Measurements from ENCODE around the gene TBC1D7.
"Not testable (repeated sequence)": the region's sequence is repeated elsewhere in the genome, so short reads cannot be mapped to it uniquely, and the experiment has no call there.

Gene TBC1D7

GRCh38 chr6:13342414-13343019, 14.2 kb upstream of the TBC1D7 start:
- no peaks in the 10 kb centered on the region for H3K27me3 ChIP-seq (replicated peaks; ENCODE audit: control insufficient read depth, insufficient read depth, low read length, poor library complexity, severe bottlenecking)
- no peak overlapping the region for H3K4me3 ChIP-seq (ENCODE audit: insufficient read depth, low read depth, low read length, poor library complexity, severe bottlenecking)
- H3K9me3 ChIP-seq (ENCODE audit: control insufficient read depth, low read length), result no peaks in the 10 kb centered on the region
- H3K4me1 ChIP-seq (ENCODE audit: control insufficient read depth, insufficient read depth, low read length, poor library complexity, severe bottlenecking), result no peaks in the 10 kb centered on the region
- no peaks in the 10 kb centered on the region for H3K36me3 ChIP-seq (ENCODE audit: control insufficient read depth, insufficient read depth, low read length)
- DNase-seq, result no peak
- no peak overlapping the region for H3K27ac ChIP-seq (ENCODE audit: insufficient read depth, low read length, poor library complexity, severe bottlenecking)

DNA sequence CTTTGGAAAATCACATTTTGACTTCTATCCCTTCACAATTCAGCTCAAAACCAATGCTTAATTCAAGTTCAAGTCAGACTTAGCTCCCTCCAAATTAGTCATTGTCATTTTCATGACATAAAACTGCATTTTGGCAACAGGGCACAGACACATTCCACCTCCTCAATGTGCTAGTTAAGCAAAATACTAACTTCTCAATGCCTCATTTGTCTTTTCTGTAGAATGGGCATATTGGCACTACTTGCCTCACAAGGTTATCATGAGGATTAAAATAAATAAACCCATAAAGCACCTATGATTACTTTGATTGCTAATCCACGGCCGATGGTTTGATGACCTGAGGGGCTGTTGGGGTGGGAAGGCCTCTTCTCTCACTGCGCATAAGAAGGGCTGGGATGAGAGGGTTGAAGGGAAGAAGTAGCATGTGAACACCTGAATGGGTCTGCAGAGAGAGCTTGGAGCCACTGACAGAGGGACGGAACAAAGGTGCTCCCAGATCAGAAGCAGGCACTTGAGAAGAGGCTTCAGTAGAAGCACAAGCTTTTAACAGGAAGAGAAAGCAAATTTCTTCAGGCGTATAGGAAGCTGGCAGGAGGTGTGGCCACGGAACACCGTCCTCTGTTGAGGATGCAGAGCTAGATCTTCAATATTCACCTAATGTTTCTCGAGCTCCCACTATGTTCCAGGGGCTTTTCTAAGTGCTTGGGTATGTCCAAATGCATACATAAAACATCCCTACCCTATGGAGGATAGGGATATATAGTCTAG, 11.7 kb upstream of the TBC1D7 start:
- Histone ChIP-seq H3K4me3 (ENCODE audit: insufficient read depth, low read depth, low read length, poor library complexity, severe bottlenecking) (no peak overlapping the region), H3K27me3 (replicated peaks; ENCODE audit: control insufficient read depth, insufficient read depth, low read length, poor library complexity, severe bottlenecking) (no peaks in the 10 kb centered on the region), H3K36me3 (ENCODE audit: control insufficient read depth, insufficient read depth, low read length) (no peaks in the 10 kb centered on the region), H3K9me3 (ENCODE audit: control insufficient read depth, low read length) (no peaks in the 10 kb centered on the region), H3K4me1 (ENCODE audit: control insufficient read depth, insufficient read depth, low read length, poor library complexity, severe bottlenecking) (peaks cover 2% of the 10 kb centered on the region), H3K27ac (ENCODE audit: insufficient read depth, low read length, poor library complexity, severe bottlenecking) (no peak overlapping the region)
- DNase-seq, result no peak

DNA sequence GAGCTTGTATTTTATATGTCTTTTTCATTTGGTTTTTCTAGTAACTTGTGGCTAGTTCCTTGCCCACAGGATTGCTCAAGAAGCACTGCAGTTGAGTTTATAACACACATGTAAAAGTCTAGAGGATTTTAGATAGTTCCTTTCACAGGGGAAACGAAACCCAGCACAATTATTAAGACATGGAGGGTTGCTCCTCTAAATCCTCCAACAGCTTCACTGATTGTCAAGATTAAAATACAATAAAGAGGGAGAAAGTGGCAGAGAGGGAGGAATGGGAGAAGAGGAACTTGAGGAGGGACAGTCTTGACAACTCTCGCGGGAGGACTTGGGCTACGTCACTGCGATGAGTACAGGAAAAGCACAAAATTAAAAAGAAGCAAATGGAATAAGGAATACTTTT, 9.7 kb upstream of the TBC1D7 start:
- Histone ChIP-seq H3K27ac (ENCODE audit: insufficient read depth, low read length, poor library complexity, severe bottlenecking) (no peak overlapping the region), H3K4me3 (ENCODE audit: insufficient read depth, low read depth, low read length, poor library complexity, severe bottlenecking) (no peak overlapping the region), H3K9me3 (ENCODE audit: control insufficient read depth, low read length) (no peaks in the 10 kb centered on the region), H3K36me3 (ENCODE audit: control insufficient read depth, insufficient read depth, low read length) (no peaks in the 10 kb centered on the region), H3K4me1 (ENCODE audit: control insufficient read depth, insufficient read depth, low read length, poor library complexity, severe bottlenecking) (peaks cover 2% of the 10 kb centered on the region), H3K27me3 (replicated peaks; ENCODE audit: control insufficient read depth, insufficient read depth, low read length, poor library complexity, severe bottlenecking) (no peaks in the 10 kb centered on the region)
- DNase-seq, result no peak

DNA sequence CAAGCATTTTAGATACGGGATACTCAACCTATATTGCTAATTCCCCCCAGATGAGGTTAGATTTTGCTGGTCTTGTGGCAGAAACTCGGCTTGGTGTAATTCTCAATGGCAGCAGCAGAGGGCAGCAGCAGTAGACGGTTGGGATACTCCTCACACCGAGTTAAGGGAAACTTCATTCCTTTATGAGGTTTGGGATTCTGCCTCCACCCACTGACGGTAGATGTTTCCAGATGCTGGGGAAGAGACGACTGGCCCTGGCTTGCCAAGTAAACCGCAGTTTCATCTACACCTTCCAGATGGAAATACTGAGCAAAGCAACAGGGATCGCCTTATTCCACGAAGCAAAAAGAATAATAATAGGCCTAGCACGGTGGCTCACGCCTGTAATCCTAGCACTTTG, 8.2 kb upstream of the TBC1D7 start:
- Histone ChIP-seq H3K4me3 (ENCODE audit: insufficient read depth, low read depth, low read length, poor library complexity, severe bottlenecking) (no peak overlapping the region), H3K9me3 (ENCODE audit: control insufficient read depth, low read length) (no peaks in the 10 kb centered on the region), H3K27ac (ENCODE audit: insufficient read depth, low read length, poor library complexity, severe bottlenecking) (no peak overlapping the region), H3K36me3 (ENCODE audit: control insufficient read depth, insufficient read depth, low read length) (no peaks in the 10 kb centered on the region), H3K4me1 (ENCODE audit: control insufficient read depth, insufficient read depth, low read length, poor library complexity, severe bottlenecking) (peaks cover 2% of the 10 kb centered on the region), H3K27me3 (replicated peaks; ENCODE audit: control insufficient read depth, insufficient read depth, low read length, poor library complexity, severe bottlenecking) (no peaks in the 10 kb centered on the region)
- peak; percentile 23 to 55 (median 47) for DNase-seq

GRCh38 chr6:13334953-13335352, 6.6 kb upstream of the TBC1D7 start:
- peaks cover 2% of the 10 kb centered on the region for H3K4me1 ChIP-seq (ENCODE audit: control insufficient read depth, insufficient read depth, low read length, poor library complexity, severe bottlenecking)
- no peaks in the 10 kb centered on the region for H3K9me3 ChIP-seq (ENCODE audit: control insufficient read depth, low read length)
- no peaks in the 10 kb centered on the region for H3K36me3 ChIP-seq (ENCODE audit: control insufficient read depth, insufficient read depth, low read length)
- no peak for DNase-seq
- no peak overlapping the region for H3K27ac ChIP-seq (ENCODE audit: insufficient read depth, low read length, poor library complexity, severe bottlenecking)
- H3K4me3 ChIP-seq (ENCODE audit: insufficient read depth, low read depth, low read length, poor library complexity, severe bottlenecking), result no peak overlapping the region
- H3K27me3 ChIP-seq (replicated peaks; ENCODE audit: control insufficient read depth, insufficient read depth, low read length, poor library complexity, severe bottlenecking), result no peaks in the 10 kb centered on the region

- H3K4me3 ChIP-seq (ENCODE audit: insufficient read depth, low read depth, low read length, poor library complexity, severe bottlenecking), result no peak overlapping the region
- no peaks in the 10 kb centered on the region for H3K36me3 ChIP-seq (ENCODE audit: control insufficient read depth, insufficient read depth, low read length)
- no peaks in the 10 kb centered on the region for H3K9me3 ChIP-seq (ENCODE audit: control insufficient read depth, low read length)
- no peak overlapping the region for H3K27ac ChIP-seq (ENCODE audit: insufficient read depth, low read length, poor library complexity, severe bottlenecking)
- H3K27me3 ChIP-seq (replicated peaks; ENCODE audit: control insufficient read depth, insufficient read depth, low read length, poor library complexity, severe bottlenecking), result no peaks in the 10 kb centered on the region
- DNase-seq, result no peak
- peaks cover 10% of the 10 kb centered on the region for H3K4me1 ChIP-seq (ENCODE audit: control insufficient read depth, insufficient read depth, low read length, poor library complexity, severe bottlenecking)
Observed at GRCh38 chr6:13332349-13332706, 4.0 kb upstream of the TBC1D7 start.

GRCh38 chr6:13331516-13332348, 3.4 kb upstream of the TBC1D7 start:
- no peak overlapping the region for H3K27ac ChIP-seq (ENCODE audit: insufficient read depth, low read length, poor library complexity, severe bottlenecking)
- no peaks in the 10 kb centered on the region for H3K36me3 ChIP-seq (ENCODE audit: control insufficient read depth, insufficient read depth, low read length)
- H3K9me3 ChIP-seq (ENCODE audit: control insufficient read depth, low read length), result no peaks in the 10 kb centered on the region
- H3K27me3 ChIP-seq (replicated peaks; ENCODE audit: control insufficient read depth, insufficient read depth, low read length, poor library complexity, severe bottlenecking), result no peaks in the 10 kb centered on the region
- no peak for DNase-seq
- peaks cover 10% of the 10 kb centered on the region for H3K4me1 ChIP-seq (ENCODE audit: control insufficient read depth, insufficient read depth, low read length, poor library complexity, severe bottlenecking)
- no peak overlapping the region for H3K4me3 ChIP-seq (ENCODE audit: insufficient read depth, low read depth, low read length, poor library complexity, severe bottlenecking)

GRCh38 chr6:13328875-13329183, 492 bp upstream of the TBC1D7 start:
- Histone ChIP-seq H3K4me1 (ENCODE audit: control insufficient read depth, insufficient read depth, low read length, poor library complexity, severe bottlenecking) (peaks cover 8% of the 10 kb centered on the region), H3K36me3 (ENCODE audit: control insufficient read depth, insufficient read depth, low read length) (peaks cover 18% of the 10 kb centered on the region), H3K4me3 (ENCODE audit: insufficient read depth, low read depth, low read length, poor library complexity, severe bottlenecking) (peak overlapping the region; percentile 92), H3K9me3 (ENCODE audit: control insufficient read depth, low read length) (no peaks in the 10 kb centered on the region), H3K27me3 (replicated peaks; ENCODE audit: control insufficient read depth, insufficient read depth, low read length, poor library complexity, severe bottlenecking) (no peaks in the 10 kb centered on the region), H3K27ac (ENCODE audit: insufficient read depth, low read length, poor library complexity, severe bottlenecking) (peak overlapping the region; percentile 91)
- DNase-seq, result no peak

GRCh38 chr6:13327691-13328075, 654 bp downstream of the TBC1D7 start:
- Histone ChIP-seq H3K9me3 (ENCODE audit: control insufficient read depth, low read length) (no peaks in the 10 kb centered on the region), H3K4me3 (ENCODE audit: insufficient read depth, low read depth, low read length, poor library complexity, severe bottlenecking) (peak overlapping the region; percentile 92), H3K27ac (ENCODE audit: insufficient read depth, low read length, poor library complexity, severe bottlenecking) (peak overlapping the region; percentile 91), H3K4me1 (ENCODE audit: control insufficient read depth, insufficient read depth, low read length, poor library complexity, severe bottlenecking) (peaks cover 8% of the 10 kb centered on the region), H3K36me3 (ENCODE audit: control insufficient read depth, insufficient read depth, low read length) (peaks cover 25% of the 10 kb centered on the region), H3K27me3 (replicated peaks; ENCODE audit: control insufficient read depth, insufficient read depth, low read length, poor library complexity, severe bottlenecking) (no peaks in the 10 kb centered on the region)
- DNase-seq, result no peak

- H3K27me3 ChIP-seq (replicated peaks; ENCODE audit: control insufficient read depth, insufficient read depth, low read length, poor library complexity, severe bottlenecking); H3K4me3 ChIP-seq (ENCODE audit: insufficient read depth, low read depth, low read length, poor library complexity, severe bottlenecking); H3K27ac ChIP-seq (ENCODE audit: insufficient read depth, low read length, poor library complexity, severe bottlenecking); H3K4me1 ChIP-seq (ENCODE audit: control insufficient read depth, insufficient read depth, low read length, poor library complexity, severe bottlenecking); H3K9me3 ChIP-seq (ENCODE audit: control insufficient read depth, low read length); DNase-seq: not testable (repeated sequence)
- peaks cover 39% of the 10 kb centered on the region for H3K36me3 ChIP-seq (ENCODE audit: control insufficient read depth, insufficient read depth, low read length)
Observed at GRCh38 chr6:13326031-13326586, 2.2 kb downstream of the TBC1D7 start.
